Smooth muscle cell (in vitro differentiated cells): ENCODE data around the gene MPHOSPH9. TPM values are rescaled to one million over a fixed set of nuclear protein-coding genes. Genes with fewer than 3 reads are reported as not detected.
"Not testable (repeated sequence)": the region's sequence is repeated elsewhere in the genome, so short reads cannot be mapped to it uniquely, and the experiment has no call there.

Experiments used
- DNase-seq: peaks from one replicate; lab custom pipeline; 2025; ENCODE audit not compliant: unreplicated experiment; lab: John Stamatoyannopoulos, UW
- H2AFZ ChIP-seq: fragments of 200-600 bp; sonication (generic); 2 replicates; pipeline ENCODE4 v1.6.0; 2016; ENCODE audit warnings: antibody characterized with exemption, low read depth, mild to moderate bottlenecking
- H3F3A ChIP-seq: fragments of 200-600 bp; sonication (generic); 2 replicates; pipeline ENCODE4 v1.6.0; 2017; ENCODE audit warnings: antibody characterized with exemption, low read depth
- H3K27ac ChIP-seq: fragments of 200-600 bp; sonication (generic); 2 replicates; pipeline ENCODE4 v1.5.1; 2016; ENCODE audit warnings: low read depth, mild to moderate bottlenecking
- H3K27me3 ChIP-seq: fragments of 200-600 bp; sonication (generic); 2 replicates; pipeline ENCODE4 v1.6.1; 2016; ENCODE audit warnings: low read depth, mild to moderate bottlenecking
- H3K36me3 ChIP-seq: fragments of 200-600 bp; sonication (generic); 2 replicates; pipeline ENCODE4 v1.5.1; 2016; ENCODE audit warnings: low read depth
- H3K4me1 ChIP-seq: fragments of 200-600 bp; sonication (generic); 2 replicates; pipeline ENCODE4 v1.5.1; 2016; ENCODE audit warnings: low read depth
- H3K4me2 ChIP-seq: fragments of 200-600 bp; sonication (generic); 2 replicates; pipeline ENCODE4 v1.6.0; 2016; ENCODE audit warnings: mild to moderate bottlenecking
- H3K4me3 ChIP-seq: fragments of 200-600 bp; sonication (generic); 2 replicates; pipeline ENCODE4 v1.5.1; 2016; ENCODE audit warnings: mild to moderate bottlenecking
- H3K79me2 ChIP-seq: fragments of 200-600 bp; sonication (generic); 2 replicates; pipeline ENCODE4 v1.6.0; 2016; ENCODE audit warnings: low read depth, mild to moderate bottlenecking
- H3K9ac ChIP-seq: fragments of 200-600 bp; sonication (generic); 2 replicates; pipeline ENCODE4 v1.6.0; 2016; ENCODE audit warnings: low read depth
- H3K9me3 ChIP-seq: fragments of 200-600 bp; sonication (generic); replicated peaks from 2 replicates; pipeline ENCODE4 v1.5.1; 2016; ENCODE audit warnings: low read depth
- H4K20me1 ChIP-seq: fragments of 200-600 bp; sonication (generic); 2 replicates; pipeline ENCODE4 v1.6.0; 2016; ENCODE audit warnings: low read depth
- WGBS: methylation state at CpG from one replicate; pipeline ENCODE4 v1.1.7; 2016; ENCODE audit warnings: low lambda C conversion rate; 5-methylcytosine and 5-hydroxymethylcytosine counted together
- polyA plus RNA-seq: library from polyadenylated mRNA; unstranded; fragments of >200 nt; fragmentation: Nextera tagmentation; extraction: Ambion mirVana; gene quantifications from 2 replicates; pipeline ENCODE4 v1.2.1, GENCODE V29; 2016
- total RNA-seq: library from RNA; depleted of rRNA; stranded (reverse); fragments of >200 nt; gene quantifications from 2 replicates; pipeline ENCODE4 v1.2.3, GENCODE V29; 2014
- TF ChIP-seq, protein P1 (sequence below): fragments of 200-600 bp; sonication (generic); IDR thresholded peaks from 2 replicates; pipeline ENCODE4 v1.5.1; 2017; ENCODE audit warnings: borderline replicate concordance, mild to moderate bottlenecking, antibody characterized with exemption; ENCODE audit not compliant: insufficient read depth, poor library complexity, severe bottlenecking

Gene MPHOSPH9
- total and polyA plus RNA-seq, 2 experiments from 2014 or later, result 7.4 to 70.8 TPM

GRCh38 chr12:123254853-123255446, 22.0 kb upstream of the MPHOSPH9 start:
- TF ChIP-seq, protein P1, sequence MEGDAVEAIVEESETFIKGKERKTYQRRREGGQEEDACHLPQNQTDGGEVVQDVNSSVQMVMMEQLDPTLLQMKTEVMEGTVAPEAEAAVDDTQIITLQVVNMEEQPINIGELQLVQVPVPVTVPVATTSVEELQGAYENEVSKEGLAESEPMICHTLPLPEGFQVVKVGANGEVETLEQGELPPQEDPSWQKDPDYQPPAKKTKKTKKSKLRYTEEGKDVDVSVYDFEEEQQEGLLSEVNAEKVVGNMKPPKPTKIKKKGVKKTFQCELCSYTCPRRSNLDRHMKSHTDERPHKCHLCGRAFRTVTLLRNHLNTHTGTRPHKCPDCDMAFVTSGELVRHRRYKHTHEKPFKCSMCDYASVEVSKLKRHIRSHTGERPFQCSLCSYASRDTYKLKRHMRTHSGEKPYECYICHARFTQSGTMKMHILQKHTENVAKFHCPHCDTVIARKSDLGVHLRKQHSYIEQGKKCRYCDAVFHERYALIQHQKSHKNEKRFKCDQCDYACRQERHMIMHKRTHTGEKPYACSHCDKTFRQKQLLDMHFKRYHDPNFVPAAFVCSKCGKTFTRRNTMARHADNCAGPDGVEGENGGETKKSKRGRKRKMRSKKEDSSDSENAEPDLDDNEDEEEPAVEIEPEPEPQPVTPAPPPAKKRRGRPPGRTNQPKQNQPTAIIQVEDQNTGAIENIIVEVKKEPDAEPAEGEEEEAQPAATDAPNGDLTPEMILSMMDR, result no peak
- Histone ChIP-seq H3K4me3 (no peak overlapping the region), H3K27ac (no peak overlapping the region), H3K36me3 (peaks cover 4% of the 10 kb centered on the region), H4K20me1 (peaks cover 19% of the 10 kb centered on the region), H3K4me1 (no peaks in the 10 kb centered on the region), H3F3A (peaks cover 9% of the 10 kb centered on the region), H3K4me2 (no peak overlapping the region), H2AFZ (no peak overlapping the region), H3K79me2 (peaks cover 18% of the 10 kb centered on the region), H3K9ac (no peak overlapping the region), H3K9me3 (no peaks in the 10 kb centered on the region), H3K27me3 (no peaks in the 10 kb centered on the region)
- 95% methylated on average over 5 of the region's 5 CpGs for WGBS
- DNase-seq, result no peak

GRCh38 chr12:123253641-123254459, 20.9 kb upstream of the MPHOSPH9 start:
- H2AFZ ChIP-seq, result no peak overlapping the region
- H3K9me3 ChIP-seq, result no peaks in the 10 kb centered on the region
- H3K4me2 ChIP-seq, result no peak overlapping the region
- H3K79me2 ChIP-seq, result peaks cover 28% of the 10 kb centered on the region
- no peak overlapping the region for H3K27ac ChIP-seq
- 89% methylated on average over 24 of the region's 24 CpGs for WGBS
- H3K4me1 ChIP-seq, result no peaks in the 10 kb centered on the region
- peaks cover 9% of the 10 kb centered on the region for H3F3A ChIP-seq
- no peak overlapping the region for H3K9ac ChIP-seq
- no peak for DNase-seq
- H3K27me3 ChIP-seq, result no peaks in the 10 kb centered on the region
- H4K20me1 ChIP-seq, result peaks cover 14% of the 10 kb centered on the region
- no peak overlapping the region for H3K4me3 ChIP-seq
- TF ChIP-seq, protein P1, result no peak
- H3K36me3 ChIP-seq, result peaks cover 4% of the 10 kb centered on the region

DNA sequence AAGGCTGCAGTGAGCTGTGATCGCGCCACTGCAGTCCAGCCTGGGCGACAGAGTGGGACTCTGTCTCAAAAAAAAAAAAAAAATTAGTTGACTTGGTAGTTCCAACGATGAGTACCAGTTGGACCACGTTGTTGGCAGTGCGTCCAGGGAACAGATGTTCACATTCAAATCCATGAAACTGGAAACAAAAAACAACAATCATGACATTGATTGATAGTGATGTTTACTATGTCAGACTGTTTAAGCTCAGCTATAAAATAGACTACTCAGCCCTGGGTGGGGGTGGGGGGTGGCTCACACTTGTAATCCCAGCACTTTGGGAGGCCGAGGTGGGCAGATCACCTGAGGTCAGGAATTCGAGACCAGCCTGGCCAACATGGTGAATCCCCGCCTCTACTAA, 19.4 kb upstream of the MPHOSPH9 start:
- H3K9ac ChIP-seq, H3K27ac ChIP-seq, H3K4me3 ChIP-seq, H3K4me2 ChIP-seq, DNase-seq, H3K4me1 ChIP-seq, H3K36me3 ChIP-seq, H3K27me3 ChIP-seq, H3F3A ChIP-seq, H3K9me3 ChIP-seq, H2AFZ ChIP-seq: not testable (repeated sequence)
- WGBS, result 95% methylated on average over 9 of the region's 9 CpGs
- peaks cover 41% of the 10 kb centered on the region for H3K79me2 ChIP-seq
- peaks cover 12% of the 10 kb centered on the region for H4K20me1 ChIP-seq

DNA sequence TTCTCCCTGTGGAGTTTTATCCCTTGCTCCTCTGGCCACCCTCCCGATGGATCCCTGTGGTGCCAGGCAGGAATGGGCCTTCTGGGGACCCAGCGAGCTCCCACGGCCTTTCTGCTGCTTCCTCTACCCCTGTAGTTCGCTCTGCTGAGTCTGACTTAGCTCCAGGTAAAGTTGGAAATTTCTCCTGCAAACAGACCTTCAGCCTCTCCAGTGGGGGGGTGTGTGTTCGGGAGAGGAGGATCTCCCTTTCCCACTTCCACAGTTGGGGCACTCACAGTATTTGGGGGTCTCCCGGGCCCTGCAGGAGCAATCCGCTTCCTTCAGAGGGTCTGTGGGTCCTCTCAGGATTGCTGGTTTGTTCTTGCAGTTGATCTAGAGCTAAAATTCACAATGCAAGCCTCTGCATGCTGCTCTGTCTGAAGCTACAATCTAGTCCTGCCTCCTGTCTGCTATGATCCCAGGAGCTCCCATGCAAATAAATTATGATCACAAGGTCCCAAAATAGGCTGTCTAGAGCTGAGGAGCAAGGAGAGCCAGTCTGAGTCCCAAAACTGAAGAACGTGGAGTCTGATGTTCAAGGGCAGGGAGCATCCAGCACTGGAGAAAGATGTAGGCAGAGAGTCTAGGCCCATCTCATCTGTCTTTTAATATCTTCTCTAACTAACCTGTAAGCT, 18.6 kb upstream of the MPHOSPH9 start:
- peak overlapping the region; percentile 73 for H3K27ac ChIP-seq
- H3K79me2 ChIP-seq, result peaks cover 49% of the 10 kb centered on the region
- H3K36me3 ChIP-seq, result no peaks in the 10 kb centered on the region

More for the DNA sequence above, 18.6 kb upstream of the MPHOSPH9 start:
- Histone ChIP-seq H2AFZ (no peak overlapping the region), H3F3A (peaks cover 4% of the 10 kb centered on the region), H3K9me3 (no peaks in the 10 kb centered on the region), H3K27me3 (no peaks in the 10 kb centered on the region), H3K4me3 (no peak overlapping the region), H3K4me1 (no peaks in the 10 kb centered on the region), H4K20me1 (peaks cover 16% of the 10 kb centered on the region), H3K4me2 (no peak overlapping the region), H3K9ac (peak overlapping the region; percentile 39)
- TF ChIP-seq, protein P1, result no peak
- DNase-seq, result no peak
- WGBS, result 94% methylated on average over 8 of the region's 8 CpGs
